Activated T-cell treated with anti-CD3 and anti-CD28 coated beads, Interleukin-2, amount 50 U/mL, for 48 hours (primary cell): ENCODE data around the gene IL32.

Experiments used
- DNase-seq, 2 experiments: peaks; one replicate each; pipeline ENCODE4 v3.0.0-alpha.2; 2020

Gene IL32

DNA sequence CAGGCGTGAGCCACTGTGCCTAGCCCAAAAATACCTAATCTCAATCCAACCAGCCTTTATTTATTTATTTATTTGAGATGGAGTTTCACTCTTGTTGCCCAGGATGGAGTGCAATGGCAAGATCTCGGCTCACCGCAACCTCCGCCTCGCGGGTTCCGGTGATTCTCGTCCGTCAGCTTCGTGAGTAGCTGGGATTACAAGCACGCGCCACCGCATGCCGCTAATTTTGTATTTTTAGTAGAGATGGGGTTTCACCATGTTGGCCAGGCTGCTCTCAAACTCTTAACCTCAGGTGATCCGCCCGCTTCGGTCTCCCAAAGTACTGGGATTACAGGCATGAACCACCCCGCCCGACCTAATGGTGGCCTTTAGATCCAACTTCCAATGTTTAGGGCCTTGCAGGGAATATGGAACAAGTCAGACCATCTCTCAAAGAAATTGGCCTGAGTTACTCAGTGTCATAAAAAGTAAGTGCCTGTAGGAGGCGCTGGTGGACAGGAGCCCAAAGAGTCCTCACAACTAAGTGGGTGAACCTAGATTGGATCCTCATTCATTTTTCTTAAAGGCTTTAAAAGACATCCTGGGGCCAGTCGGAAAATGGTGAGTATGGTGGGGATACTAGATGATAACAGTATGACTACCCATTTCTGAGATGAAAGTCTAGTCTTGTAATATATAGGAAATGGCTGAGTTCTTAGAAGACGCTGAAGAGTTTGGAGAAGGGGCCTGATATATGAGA, 29.0 kb downstream of the IL32 start:
- DNase-seq, result peak; percentile 67 to 72

DNA sequence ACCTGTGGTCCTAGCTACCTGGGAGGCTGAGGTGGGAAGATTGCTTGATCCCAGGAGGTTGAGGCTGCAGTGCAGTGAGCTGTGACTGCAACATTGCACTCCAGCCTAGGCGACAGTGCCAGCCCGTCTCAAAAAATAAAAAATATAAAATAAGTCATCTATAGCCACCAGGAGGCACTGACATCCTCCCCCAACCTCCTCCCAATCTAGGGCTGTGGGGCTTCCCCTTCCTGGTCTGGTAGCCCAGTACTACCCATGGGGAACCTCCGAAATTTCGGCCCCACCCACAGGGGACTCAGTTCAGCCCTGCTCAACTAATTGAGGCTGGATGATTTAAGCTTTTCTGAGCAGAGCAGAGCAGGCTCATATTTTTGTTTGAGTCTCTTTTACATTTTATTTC, 30.4 kb downstream of the IL32 start:
- DNase-seq, result peak; percentile 68 to 75

DNA sequence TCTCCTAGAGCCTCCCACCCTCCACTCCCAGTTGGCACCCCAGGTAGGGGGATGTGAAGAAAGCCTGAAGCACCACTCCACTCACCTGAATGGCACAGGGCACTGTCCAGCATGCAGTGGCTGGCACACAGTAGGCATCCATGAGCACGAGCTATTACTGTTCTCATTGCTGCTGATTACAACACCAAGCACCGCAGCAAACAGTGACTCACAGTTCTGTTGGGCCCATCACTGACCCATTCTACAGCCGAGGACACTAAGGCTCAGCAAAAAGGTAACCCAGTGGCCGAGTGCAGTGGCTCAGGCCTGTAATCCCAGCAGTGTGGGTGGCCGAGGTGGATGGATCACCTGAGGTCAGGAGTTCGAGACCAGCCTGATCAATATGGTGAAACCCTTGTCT, 30.9 kb downstream of the IL32 start:
- no peak for DNase-seq

DNA sequence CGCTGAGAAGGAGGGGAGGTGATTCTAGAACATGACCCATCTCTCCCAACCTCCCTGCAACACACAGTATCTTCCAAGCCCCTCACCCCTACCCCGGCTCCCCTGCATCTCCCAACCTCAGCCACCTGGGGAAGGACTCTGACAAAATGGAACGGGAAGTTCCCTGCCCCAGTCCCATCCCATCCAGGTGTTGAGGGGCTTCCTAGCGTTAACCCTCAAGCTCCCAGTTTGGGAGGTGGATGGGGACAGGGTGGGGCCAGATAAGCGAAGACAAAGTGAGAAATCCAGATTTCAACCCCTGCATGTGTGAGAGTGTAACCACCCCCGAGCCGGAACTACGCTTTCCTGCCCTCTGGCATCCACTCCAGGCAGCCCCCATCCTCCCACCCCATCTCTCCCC, 31.8 kb downstream of the IL32 start:
- DNase-seq, result no peak

DNA sequence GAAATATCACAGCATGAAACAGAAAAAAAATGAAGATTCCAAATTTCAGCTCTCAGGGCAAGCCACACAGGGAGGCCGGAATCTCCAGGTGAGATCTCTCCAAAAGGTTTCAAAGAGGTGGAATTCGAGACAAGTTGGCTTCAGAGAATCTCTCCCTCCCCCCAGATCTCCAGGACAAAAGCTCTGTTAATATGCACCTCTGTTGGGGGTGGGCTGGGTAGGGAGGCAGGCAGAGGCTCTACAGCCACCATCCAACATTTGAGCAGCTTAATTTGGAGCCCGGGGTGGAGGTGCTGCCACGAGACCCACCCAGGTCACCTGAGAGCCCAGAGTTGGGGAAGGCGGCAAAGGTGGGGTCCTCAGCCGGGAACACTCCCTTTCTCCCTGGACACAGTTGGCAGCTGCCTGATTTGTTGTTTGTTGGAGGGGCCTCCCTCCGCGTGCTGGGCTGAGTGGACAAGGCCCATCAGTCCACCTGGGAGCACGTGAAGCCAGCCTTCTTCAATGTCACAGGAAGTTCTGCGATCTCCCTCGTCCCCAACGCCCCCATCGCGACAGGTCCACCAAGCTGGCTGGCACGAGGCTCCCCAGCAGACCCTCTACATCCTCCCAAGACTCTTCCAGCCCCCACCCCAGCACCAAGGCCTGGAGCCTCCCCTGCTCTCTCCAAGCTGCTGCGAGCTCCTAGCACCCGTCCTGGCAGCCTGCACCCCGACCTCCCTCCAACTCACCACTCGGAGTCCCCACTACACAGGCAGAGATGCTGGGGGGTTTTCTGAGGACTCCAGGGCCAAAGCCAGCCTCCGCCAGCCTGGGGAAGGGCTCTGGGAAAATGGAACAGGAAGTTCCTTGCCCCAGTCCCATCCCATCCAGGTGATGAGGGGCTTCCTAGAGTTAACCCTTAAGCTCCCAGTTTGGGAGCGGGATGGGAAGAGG, 33.3 kb downstream of the IL32 start, which contains the start of gene ZSCAN10:
ZSCAN10 (minus strand) TSS at position 836 of the 936 bp plus-strand sequence. CDS start 6,357 bp downstream, outside the sequence.
- no peak for DNase-seq

DNA sequence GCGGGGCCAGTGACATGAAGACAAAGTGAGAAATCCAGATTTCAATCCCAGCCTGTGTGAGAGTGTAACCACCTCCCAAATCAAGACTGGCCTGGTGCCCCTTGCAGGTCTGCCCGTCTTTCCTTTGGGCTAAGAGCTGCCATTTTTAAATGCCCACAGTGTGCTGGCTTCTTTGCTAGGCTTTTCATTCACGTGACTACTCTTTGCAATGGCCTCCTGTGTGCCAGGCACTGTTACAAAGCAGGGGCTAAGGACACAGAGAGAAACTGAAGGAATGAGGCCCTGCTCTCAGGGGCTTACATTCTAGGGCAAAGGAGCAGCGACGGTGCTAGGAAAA, 33.9 kb downstream of the IL32 start:
- DNase-seq, result no peak

DNA sequence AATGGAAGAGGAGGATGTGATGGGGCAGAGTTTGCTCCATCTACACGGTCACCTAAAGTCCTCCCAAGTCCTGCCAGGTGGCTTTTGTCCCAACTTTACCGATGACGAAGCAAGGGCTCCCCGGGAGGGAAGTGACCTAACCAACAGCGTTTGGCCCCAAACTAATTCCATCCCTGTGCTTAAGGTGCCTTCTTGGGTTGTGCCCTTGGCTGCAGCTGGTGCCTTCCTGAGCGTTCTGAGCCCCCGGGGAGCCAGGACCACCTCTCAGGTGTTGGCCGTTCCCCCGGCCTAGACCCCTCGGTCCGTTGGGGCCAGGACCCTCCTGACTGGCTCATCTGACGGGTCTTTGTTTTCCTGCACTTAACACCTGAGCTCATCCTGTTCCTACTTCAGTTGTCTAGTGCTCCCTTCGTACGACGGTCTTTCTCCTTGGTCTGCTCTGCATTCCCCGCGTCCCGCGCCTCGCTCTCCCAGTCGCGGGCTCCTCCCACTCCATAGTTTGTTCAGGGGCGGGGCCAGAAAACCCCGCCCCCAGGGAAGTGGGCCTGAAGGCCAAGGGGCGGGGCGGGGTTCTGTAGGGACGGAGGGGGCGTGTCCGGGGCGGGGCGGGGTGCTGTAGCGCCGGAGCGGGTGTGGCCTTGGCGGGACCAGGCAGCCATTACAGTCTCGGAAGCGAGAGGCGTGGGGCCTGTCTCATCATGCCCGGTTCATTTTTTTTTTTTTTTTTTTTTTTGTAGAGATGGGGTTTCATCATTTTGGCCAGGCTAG, 34.5 kb downstream of the IL32 start:
- DNase-seq, result peak; percentile 95 to 96

DNA sequence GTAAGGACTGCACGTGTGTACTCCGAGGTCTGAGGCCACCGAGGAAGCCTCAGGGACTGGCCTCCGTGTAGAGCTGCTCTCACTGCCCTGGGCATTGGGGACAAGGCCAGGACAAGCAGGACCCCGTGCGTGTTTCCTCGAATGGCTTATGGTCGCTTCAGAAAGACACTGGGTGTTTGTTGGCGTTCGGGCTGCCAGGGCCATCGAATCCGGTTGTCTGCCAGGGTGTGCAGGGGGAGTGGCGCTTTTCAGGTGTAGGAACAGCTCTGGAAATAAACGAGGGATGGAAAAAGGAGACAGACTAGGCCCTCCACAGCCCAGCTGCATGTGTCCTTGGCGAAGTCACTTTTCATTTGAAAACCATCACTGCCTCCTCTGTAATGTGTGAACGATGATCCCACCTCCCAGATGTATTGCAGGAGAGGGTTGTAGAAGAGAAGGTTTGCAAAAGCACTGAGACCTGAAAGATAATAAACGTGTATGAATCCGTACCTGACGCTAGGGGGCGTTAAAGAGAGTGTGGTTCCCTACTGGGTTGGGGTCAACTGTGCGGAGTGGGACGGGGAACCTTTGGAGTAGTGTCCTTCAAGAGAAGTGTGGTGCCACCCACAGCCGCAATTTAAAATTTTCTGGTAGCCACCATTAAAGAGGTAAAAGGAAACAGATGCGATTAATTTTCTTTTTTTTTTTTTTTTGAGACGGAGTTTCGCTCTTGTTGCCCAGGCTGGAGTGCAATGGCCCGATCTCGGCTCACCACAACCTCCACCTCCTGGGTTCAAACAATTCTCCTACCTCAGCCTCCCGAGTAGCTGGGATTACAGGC, 35.8 kb downstream of the IL32 start:
- peak; percentile 59 to 61 for DNase-seq

DNA sequence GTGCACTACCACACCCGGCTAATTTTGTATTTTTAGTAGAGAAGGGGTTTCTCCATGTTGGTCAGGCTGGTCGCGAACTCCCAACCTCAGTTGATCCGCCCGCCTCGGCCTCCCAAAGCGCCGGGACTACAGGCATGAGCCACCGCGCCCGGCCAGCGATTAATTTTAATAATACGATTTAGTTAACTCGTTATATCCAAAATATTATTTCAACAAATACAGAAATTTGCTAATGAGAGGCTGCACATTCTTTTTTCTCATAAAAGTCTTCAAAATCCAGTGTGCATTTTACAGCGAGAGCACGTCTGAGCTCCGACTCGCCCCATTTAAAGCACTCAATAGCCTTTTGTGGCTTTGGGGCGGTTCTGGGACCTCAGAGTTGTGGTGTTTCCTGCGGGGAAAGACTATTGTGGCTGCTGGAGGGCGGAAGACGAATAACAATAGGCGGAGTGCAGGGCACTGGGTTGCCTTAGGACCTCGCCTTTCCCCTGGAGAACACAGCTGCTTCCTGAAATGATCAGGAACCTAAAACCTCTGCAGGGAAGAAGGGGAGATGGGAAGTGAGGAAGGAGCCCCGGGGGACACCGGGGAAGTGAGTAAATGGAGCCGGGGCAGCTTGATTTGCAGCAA, 36.5 kb downstream of the IL32 start:
- DNase-seq, result no peak

DNA sequence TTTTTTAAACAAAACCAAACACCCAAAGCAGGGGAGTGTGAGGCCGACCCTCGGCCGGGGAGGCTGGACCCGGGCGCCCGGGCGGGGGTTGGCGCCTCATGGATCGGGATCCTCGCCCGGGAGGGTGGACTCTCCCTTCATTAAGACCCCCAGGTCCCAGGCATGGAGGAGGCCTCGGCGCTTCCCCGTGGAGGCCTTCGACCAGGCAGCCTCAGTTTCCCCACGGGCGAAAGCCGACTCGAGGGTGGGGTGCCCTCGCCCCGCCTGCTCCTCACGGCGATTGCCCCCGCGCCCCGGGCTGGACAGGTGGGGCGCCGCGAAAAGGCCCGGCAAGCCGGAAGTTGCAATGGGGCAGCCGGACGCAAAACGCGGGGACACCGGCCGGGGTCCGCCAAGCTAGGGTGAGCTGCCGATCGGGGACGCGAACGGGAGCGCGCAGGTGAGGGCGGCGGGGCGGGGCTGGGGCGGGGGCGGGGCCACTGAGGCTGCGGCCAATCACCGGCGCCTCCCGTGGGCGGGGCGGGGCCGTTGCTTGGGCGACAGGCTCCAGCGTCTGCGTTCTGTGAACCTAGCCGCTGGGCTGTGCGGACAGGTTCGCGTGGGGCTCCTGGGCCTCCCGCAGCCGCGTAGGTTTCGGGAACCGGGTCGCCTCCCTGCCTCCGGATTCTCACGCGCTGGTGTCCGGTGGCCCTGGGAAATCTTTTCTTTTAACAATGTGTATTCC, 40.9 kb downstream of the IL32 start:
- peak; percentile 96 to 97 for DNase-seq

DNA sequence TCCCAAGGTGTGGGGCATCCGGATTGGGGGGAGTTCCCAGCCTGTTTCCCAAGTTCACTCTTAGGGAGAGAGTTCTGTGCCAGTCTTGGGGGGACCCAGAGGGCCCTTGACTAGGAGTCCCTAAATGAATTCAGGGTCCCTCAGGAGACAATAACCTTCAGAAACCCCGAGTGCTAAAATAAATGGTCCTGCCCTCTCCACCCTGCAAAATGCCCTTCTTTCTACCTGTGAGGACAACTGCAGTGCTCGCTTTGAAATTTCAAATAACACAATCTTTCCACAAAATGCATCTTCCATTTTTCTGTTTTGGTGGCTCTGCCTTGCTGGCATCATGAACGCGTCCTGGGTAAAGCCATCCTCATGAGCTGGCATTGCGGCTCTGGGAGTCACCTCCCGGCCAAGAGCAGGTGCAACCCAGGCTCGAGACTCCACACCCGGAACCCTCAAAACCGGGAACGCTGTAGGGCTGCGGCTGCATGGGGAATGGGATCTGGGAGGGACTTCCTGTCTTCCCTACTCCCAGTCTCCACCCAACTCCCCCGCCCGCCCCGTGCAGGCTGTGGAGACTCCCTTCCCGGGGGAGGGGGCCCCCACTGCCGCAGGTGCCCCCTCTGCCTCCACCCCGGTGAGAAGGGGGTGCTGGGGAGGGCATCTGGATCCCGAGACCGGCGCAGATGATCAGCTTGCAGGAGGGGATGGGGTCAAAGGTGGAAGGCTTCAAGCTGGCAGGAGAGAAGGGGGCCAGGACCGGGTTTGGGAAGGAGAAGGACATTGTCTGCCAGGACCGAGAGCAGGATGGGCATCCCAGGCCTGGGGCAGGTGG, 46.8 kb downstream of the IL32 start, which contains the start of gene ZNF205:
ZNF205 (plus strand) TSS at position 529 of the 823 bp plus-strand sequence. CDS start 845 bp downstream, outside the sequence.
- no peak for DNase-seq

DNA sequence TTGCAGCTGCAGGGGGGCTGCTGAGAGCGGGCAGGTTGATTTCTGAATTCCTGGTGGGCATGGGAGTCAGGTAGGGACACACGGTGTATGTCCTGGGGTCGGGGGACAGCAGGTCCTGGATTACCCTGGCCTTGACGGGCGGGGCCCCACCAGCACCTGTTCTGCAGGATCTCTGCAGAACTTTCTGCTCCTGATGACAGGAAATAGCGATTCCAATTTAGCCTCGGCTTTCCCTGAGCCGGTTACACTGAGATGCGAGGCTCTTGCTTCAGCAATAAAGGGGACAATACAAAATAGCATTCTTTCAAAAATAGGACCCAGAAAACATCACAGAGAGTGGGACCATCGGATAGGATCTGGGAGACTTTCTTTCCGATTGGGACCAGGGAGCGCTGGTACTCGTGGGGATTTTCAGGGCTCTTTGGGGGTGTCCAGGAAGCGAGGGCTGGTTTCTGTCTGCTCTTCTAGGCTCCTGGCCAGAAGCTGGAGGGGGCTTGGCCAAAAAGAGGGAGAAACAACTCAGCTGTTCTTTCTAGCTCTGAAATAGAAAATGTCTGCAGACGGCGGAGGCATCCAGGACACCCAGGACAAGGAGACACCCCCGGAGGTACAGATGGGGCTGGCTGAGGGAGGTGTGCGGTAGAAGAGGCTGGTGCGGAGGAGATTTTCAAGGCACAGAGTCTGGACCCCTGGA, 47.6 kb downstream of the IL32 start:
- DNase-seq, result no peak

DNA sequence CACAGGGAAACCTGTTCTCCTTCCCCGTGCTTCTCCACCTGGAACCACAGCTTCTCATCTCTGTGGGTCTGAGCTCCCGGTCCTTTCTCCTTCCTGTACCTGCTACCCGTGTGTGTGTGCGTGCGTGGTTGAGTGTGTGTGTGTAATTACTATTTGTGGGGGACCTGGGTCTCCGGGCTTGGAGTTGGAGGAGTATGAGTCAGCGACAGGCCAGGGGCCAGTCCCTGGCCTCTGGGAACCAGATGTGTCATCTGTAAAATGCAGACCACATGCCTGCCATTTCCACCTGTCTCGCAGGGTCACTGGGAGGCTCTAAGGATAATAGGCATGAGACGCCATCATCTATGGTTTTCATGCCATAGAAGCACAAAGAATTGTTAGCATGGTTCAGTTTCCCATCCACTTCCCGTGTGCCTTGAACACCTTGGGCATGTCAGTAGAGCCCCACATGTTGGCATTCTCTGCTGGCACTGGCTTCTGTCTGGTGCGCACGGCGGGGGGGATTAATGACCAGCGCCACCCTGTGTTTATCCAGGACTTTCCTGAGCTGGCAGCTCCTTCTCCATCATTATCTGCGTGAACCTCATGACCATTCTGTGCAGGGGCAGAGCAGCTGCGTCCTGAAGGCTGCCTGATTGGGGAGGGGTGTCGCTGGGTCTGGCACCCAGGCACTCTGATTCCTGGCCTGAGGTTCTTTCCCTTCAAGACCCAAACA, 48.5 kb downstream of the IL32 start:
- no peak for DNase-seq

DNA sequence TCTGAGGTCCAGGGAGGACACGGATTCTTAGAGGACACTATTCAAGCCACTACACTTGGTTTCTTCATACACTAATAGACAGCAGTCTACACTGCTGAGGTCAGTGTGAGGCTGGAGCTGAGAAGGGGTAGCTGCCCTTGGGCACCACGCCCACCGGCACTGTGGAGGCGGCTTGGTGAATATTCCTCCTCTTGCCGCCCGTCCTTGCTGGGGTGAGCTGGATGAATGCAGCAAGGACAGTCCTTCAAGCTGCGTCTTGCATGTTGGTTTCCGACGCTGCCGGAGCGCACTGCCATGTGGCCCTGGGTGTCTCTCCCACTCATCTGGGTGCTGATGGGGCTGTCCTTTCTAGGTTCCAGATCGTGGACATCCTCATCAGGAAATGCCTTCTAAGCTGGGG, 49.6 kb downstream of the IL32 start:
- DNase-seq, result no peak

DNA sequence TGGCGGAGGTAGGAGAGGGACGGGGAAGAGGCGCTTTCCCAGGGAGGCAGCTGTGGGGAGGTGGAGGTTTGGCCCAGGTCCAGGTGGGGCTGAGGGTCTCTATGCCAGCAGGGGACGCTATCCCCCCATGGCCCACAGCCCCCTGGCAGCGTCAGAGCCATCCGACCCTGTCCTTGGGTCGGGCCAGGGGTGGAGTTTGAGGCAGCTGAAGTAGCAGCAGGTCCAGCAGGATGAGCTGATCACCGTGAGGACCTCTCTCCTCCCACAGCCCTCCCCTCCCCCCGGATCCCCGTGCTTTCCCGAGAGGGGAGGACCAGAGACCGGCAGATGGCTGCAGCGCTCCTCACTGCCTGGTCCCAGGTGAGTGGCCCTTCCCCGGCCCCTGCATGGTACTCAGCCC, 50.1 kb downstream of the IL32 start:
- DNase-seq, result no peak

DNA sequence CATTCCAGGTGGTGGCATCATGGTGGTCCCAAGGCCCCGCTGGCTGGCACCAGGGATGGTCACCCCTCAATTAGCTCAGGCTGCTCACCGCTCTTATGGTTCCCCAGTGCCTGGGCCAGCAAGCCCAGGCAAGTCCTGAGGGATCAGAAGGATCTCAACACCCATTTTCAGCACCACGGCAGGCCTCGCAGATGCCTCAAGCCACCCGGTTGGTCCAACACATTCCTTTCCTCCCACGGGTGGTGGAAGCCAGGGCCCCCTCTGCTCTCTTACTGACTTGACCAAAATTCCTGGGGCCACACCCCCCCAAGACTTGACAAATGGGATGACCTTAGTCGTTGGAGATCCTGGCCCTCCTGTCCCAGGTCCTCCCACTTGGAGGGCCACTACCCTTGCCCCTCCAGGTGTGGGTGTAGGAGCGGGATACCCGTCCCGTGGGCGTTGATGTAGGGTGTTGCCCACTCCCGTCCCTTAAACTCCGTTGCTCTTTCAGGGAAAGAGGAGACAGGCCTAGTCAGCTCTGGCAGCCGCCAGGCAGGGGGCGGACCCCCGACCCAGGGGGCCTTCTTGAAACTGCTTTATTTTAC, 52.9 kb downstream of the IL32 start:
- DNase-seq, result no peak

DNA sequence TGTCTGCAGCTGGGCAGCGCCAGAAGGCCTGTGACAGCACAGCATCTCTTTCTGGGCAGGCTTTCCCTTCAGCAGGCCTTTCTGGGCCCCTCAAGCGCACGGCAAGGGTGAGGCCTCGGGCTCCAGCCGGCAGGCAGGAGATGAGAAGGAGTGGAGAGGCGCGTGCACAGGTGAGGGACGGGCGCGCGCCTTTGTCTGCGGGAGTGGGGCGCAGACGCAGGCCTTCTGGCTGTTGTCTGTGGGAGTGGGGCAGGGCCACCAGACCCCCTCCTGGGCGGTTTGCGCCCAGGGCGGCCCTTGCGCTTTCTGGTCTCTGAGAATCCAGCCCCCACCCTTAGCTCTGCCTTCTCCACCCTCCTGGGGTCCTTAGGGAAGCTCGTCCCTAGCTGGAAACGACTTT, 53.4 kb downstream of the IL32 start:
- DNase-seq, result no peak
